GM12878 (cell line): Measurements from ENCODE around the gene GNAI2. TPM values are rescaled to one million over a fixed set of nuclear protein-coding genes. Genes with fewer than 3 reads are reported as not detected.

Experiments
- ATAC-seq: fragments of 200-7000 bp; cut with Tn5 transposase; 3 replicates; pipeline ENCODE4 v1.9.1; 2020; ENCODE audit warnings: mild to moderate bottlenecking, moderate library complexity
- BruUV-seq: library from RNA; stranded (reverse); fragments of 400-500 nt; replicated peaks from 2 replicates; lab custom pipeline; 2021; lab: Mats Ljungman, UMichigan
- CTCF ChIA-PET: fragments of 300-600 bp; sonication (Branson Sonifier 250); formaldehyde crosslinking; extraction: SDS; loops from one replicate; lab custom pipeline; 2021; ENCODE audit warnings: inconsistent platforms; lab: Yijun Ruan, JAX
- POLR2A ChIA-PET: fragments of 350-600 bp; formaldehyde crosslinking; extraction: SDS; loops from one replicate; lab custom pipeline; 2021; ENCODE audit warnings: inconsistent platforms; lab: Charles Lee
- RAD21 ChIA-PET: fragments of 300-600 bp; sonication (Branson Sonifier 250); formaldehyde crosslinking; loops from one replicate; lab custom pipeline; 2023; ENCODE audit warnings: antibody characterized with exemption; ENCODE audit not compliant: unreplicated experiment; lab: Charles Lee
- SMC1A ChIA-PET: fragments of 300-600 bp; sonication (Branson Sonifier 250); formaldehyde crosslinking; loops from one replicate; lab custom pipeline; 2023; ENCODE audit not compliant: unreplicated experiment, uncharacterized antibody; lab: Charles Lee
- DNase-seq: peaks from one replicate; pipeline ENCODE4 v3.0.0-alpha.2; 2011; ENCODE audit warnings: low read depth, low spot score
- FAIRE-seq: peaks from 3 replicates; lab custom pipeline; 2011; peaks lifted over from hg19 to GRCh38; lab: Jason Lieb, UNC
- H2AFZ ChIP-seq: 2 replicates; pipeline ENCODE4 v1.6.0; 2011; ENCODE audit warnings: low read depth, low read length, control low read depth; ENCODE audit not compliant: control insufficient read depth
- H3K27ac ChIP-seq: 2 replicates; pipeline ENCODE4 v1.5.1; 2011; ENCODE audit warnings: control low read depth; ENCODE audit not compliant: control insufficient read depth, insufficient read depth
- H3K27me3 ChIP-seq, 2 experiments: replicated peaks in 1 of 2; 2 replicates each; pipeline versions ENCODE4 v1.6.0 to v1.6.1; 2011; ENCODE audit warnings: low read length in 1 of 2; ENCODE audit not compliant: control insufficient read depth in 2 of 2, insufficient read depth in 2 of 2
- H3K36me3 ChIP-seq, 2 experiments: 2 replicates each; pipeline ENCODE4 v1.5.1; 2011; ENCODE audit warnings: low read length in 1 of 2; ENCODE audit not compliant: control insufficient read depth in 2 of 2, insufficient read depth in 2 of 2
- H3K4me1 ChIP-seq: 2 replicates; pipeline ENCODE4 v1.6.1; 2011; ENCODE audit warnings: mild to moderate bottlenecking, low read length, moderate library complexity, mixed read lengths; ENCODE audit not compliant: control insufficient read depth, insufficient read depth
- H3K4me2 ChIP-seq: 2 replicates; pipeline ENCODE4 v1.6.0; 2011; ENCODE audit warnings: control low read depth; ENCODE audit not compliant: control insufficient read depth, insufficient read depth
- H3K4me3 ChIP-seq: fragments of 200-600 bp; sonication (generic); 2 replicates; pipeline ENCODE4 v1.5.1; 2016
- H3K79me2 ChIP-seq: 2 replicates; pipeline ENCODE4 v1.6.0; 2011; ENCODE audit warnings: low read length; ENCODE audit not compliant: control insufficient read depth, insufficient read depth
- H3K9ac ChIP-seq: 2 replicates; pipeline ENCODE4 v1.8.0; 2011; ENCODE audit warnings: low read length, control low read depth, mixed read lengths; ENCODE audit not compliant: control insufficient read depth, insufficient read depth
- H3K9me3 ChIP-seq: replicated peaks from 3 replicates; pipeline ENCODE4 v1.5.1; 2011; ENCODE audit warnings: mild to moderate bottlenecking, low read length; ENCODE audit not compliant: control insufficient read depth, insufficient read depth
- H4K20me1 ChIP-seq: 2 replicates; pipeline ENCODE4 v1.6.0; 2011; ENCODE audit not compliant: control insufficient read depth, insufficient read depth
- BCLAF1 ChIP-seq: fragments of 450-650 bp; IDR thresholded peaks from 2 replicates; pipeline ENCODE4 v1.6.1; 2017; ENCODE audit warnings: antibody characterized with exemption, mild to moderate bottlenecking, moderate library complexity
- CHD2 ChIP-seq: IDR thresholded peaks from 2 replicates; pipeline ENCODE4 v1.6.1; 2011; ENCODE audit warnings: low read depth, low read length, improper control_type of control experiment, borderline replicate concordance
- GATAD2B ChIP-seq: fragments of 450-650 bp; conservative IDR thresholded peaks from 2 replicates; pipeline ENCODE4 v1.6.1; 2017; ENCODE audit warnings: low read depth, mild to moderate bottlenecking, moderate library complexity
- IKZF1 ChIP-seq: fragments of 450-650 bp; conservative IDR thresholded peaks from 2 replicates; pipeline ENCODE4 v1.6.1; 2017; ENCODE audit warnings: antibody characterized with exemption, mild to moderate bottlenecking
- JUND ChIP-seq: IDR thresholded peaks from 2 replicates; pipeline ENCODE4 v1.6.1; 2012; ENCODE audit warnings: low read depth, mild to moderate bottlenecking, low read length, improper control_type of control experiment, moderate library complexity
- MYC ChIP-seq: IDR thresholded peaks from 2 replicates; pipeline ENCODE4 v1.6.1; 2011; ENCODE audit warnings: mild to moderate bottlenecking, low read length, moderate library complexity, inconsistent platforms; ENCODE audit not compliant: insufficient read depth, insufficient replicate concordance, insufficient read length, severe bottlenecking
- POLR2AphosphoS2 ChIP-seq: IDR thresholded peaks from 2 replicates; pipeline ENCODE4 v1.6.1; 2011; ENCODE audit warnings: low read depth, mild to moderate bottlenecking, low read length, improper control_type of control experiment, moderate library complexity
- SMAD1 ChIP-seq: fragments of 450-650 bp; IDR thresholded peaks from 2 replicates; pipeline ENCODE4 v1.6.1; 2018; ENCODE audit warnings: mild to moderate bottlenecking, low read depth; ENCODE audit not compliant: partially characterized antibody
- SPI1 ChIP-seq: IDR thresholded peaks from 2 replicates; pipeline ENCODE4 v1.6.1; 2011; ENCODE audit warnings: low read depth, mild to moderate bottlenecking, low read length, moderate library complexity, borderline replicate concordance; ENCODE audit not compliant: insufficient read depth
- TAF1 ChIP-seq: IDR thresholded peaks from 2 replicates; pipeline ENCODE4 v1.6.1; 2011; ENCODE audit warnings: mild to moderate bottlenecking, low read depth, low read length, borderline replicate concordance
- YBX1 ChIP-seq: fragments of 450-650 bp; IDR thresholded peaks from 2 replicates; pipeline ENCODE4 v1.6.1; 2016; ENCODE audit warnings: antibody characterized with exemption
- ZNF217 ChIP-seq: fragments of 450-650 bp; IDR thresholded peaks from 2 replicates; pipeline ENCODE4 v1.6.1; 2017; ENCODE audit warnings: antibody characterized with exemption, mild to moderate bottlenecking
- ZNF24 ChIP-seq: fragments of 450-650 bp; IDR thresholded peaks from 2 replicates; pipeline ENCODE4 v1.6.1; 2017; ENCODE audit warnings: antibody characterized with exemption, mild to moderate bottlenecking
- ZNF384 ChIP-seq: IDR thresholded peaks from 2 replicates; pipeline ENCODE4 v1.6.1; 2012; ENCODE audit warnings: low read depth, mild to moderate bottlenecking, low read length, improper control_type of control experiment, borderline replicate concordance
- WGBS: methylation state at CpG from one replicate; pipeline ENCODE4 v1.1.6; 2016; ENCODE audit warnings: low lambda C conversion rate; ENCODE audit not compliant: insufficient replicate concordance, insufficient coverage; ENCODE audit errors: missing lambda C conversion rate; 5-methylcytosine and 5-hydroxymethylcytosine counted together
- in situ Hi-C: fragments of 300-500 bp; cut with MboI; formaldehyde crosslinking; loops from 9 replicates; pipeline ENCODE4 v1.14.3; 2018; ENCODE audit warnings: mixed read lengths
- intact Hi-C: fragments of 100-400 bp; cut with micrococcal nuclease; formaldehyde crosslinking; loops from one replicate; pipeline ENCODE4 v1.14.2; 2022; ENCODE audit not compliant: unreplicated experiment
- polyA plus RNA-seq, 11 experiments: library from polyadenylated mRNA; depleted of rRNA in 4 of 11; unstranded in 6 of 11; stranded (reverse) in 5 of 11; fragments of >200 nt; fragmentation: Nextera tagmentation in 4 of 11; fragmentation: Illumina TruSeq in 1 of 11; extraction: Ambion mirVana in 4 of 11; extraction: Trizol in 1 of 11; gene quantifications; 1 replicate in 1 of 11; 2 replicates in 10 of 11; pipeline versions ENCODE4 v1.2.1 to v1.2.3, GENCODE V29; 2011 to 2016; ENCODE audit warnings: inconsistent platforms in 2 of 11, missing spikeins in 2 of 11, low read depth in 1 of 11
- total RNA-seq, 4 experiments: library from RNA; depleted of rRNA in 3 of 4; stranded (reverse); fragments of >200 nt in 3 of 4; fragmentation: Illumina TruSeq in 1 of 4; extraction: Trizol in 1 of 4; gene quantifications; 2 replicates each; pipeline versions ENCODE4 v1.2.1 to v1.2.3, GENCODE V29; 2013 to 2021
- TF ChIP-seq, protein P1 (sequence below): IDR thresholded peaks from 2 replicates; pipeline ENCODE4 v1.6.1; 2012; ENCODE audit warnings: low read depth, low read length, improper control_type of control experiment
- TF ChIP-seq, protein P2 (sequence below): fragments of 450-650 bp; formaldehyde crosslinking; IDR thresholded peaks from 2 replicates; pipeline ENCODE4 v1.4.0; 2022; ENCODE audit warnings: mild to moderate bottlenecking, moderate library complexity

The GNAI2 gene
- total and polyA plus RNA-seq, 10 of the 15 experiments (the other 5 are each of a cell fraction or from before 2014, with no cell fraction given): 5.0 to 346 (median 237) TPM

DNA sequence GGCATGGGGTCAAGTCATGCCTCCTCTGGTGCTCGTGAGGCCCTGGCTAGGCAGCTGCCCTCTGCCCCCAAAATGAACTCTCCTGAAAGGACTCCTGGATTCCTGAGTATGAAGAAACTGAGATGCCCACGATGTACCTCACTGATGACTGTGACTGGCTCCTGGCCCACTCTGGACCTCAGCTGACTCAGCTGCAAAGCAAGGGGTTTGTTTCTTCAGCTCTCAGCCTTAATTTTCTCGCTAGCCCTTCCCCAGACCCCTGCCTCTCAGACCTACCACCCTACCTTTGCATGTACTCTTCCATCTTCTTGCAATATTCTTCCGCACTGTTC is 5.2 kb upstream of the GNAI2 start:
- CTCF ChIA-PET: interaction anchor here (0.5 to 7.4 kb wide), 5 partner anchors 13 to 44 kb away, joined by 3 to 149 read pairs (median 4); no protein-coding TSS in a partner anchor
- Histone ChIP-seq H3K27me3 (no peaks in the 10 kb centered on the region), H2AFZ (no peak overlapping the region), H3K4me1 (peaks cover 28% of the 10 kb centered on the region), H3K4me3 (no peak overlapping the region), H3K9ac (no peak overlapping the region), H3K27ac (no peak overlapping the region), H4K20me1 (no peaks in the 10 kb centered on the region), H3K36me3 (no peaks in the 10 kb centered on the region; a peak in 1 of 4 replicates), H3K4me2 (no peak overlapping the region), H3K79me2 (no peaks in the 10 kb centered on the region; the same call in 1 of the 2 replicates), H3K9me3 (no peaks in the 10 kb centered on the region)
- intact Hi-C loops (no loop called here), in situ Hi-C loops (no loop called here)
- ATAC-seq (no peak), FAIRE-seq (no peak), DNase-seq (no peak)
- BruUV-seq: no TSS peak
- RAD21 ChIA-PET: interaction anchor here (1.0 to 5.4 kb wide), 3 partner anchors 13 to 106 kb away, joined by 3 to 73 read pairs (median 3); no protein-coding TSS in a partner anchor
- SMC1A ChIA-PET: interaction anchor here (5.1 kb wide), 1 partner anchor 16 kb away, joined by 51 read pairs; no protein-coding TSS in a partner anchor
- POLR2A ChIA-PET: interaction anchor here (1.6 kb wide), 1 partner anchor 106 kb away, joined by 4 read pairs; no protein-coding TSS in a partner anchor
- TF ChIP-seq BCLAF1 (no peak), YBX1 (no peak), TAF1 (no peak), POLR2AphosphoS2 (no peak), SPI1 (no peak), JUND (no peak), ZNF217 (no peak), MYC (no peak), ZNF384 (no peak), GATAD2B (no peak), ZNF24 (no peak), IKZF1 (no peak), CHD2 (no peak), SMAD1 (no peak)
- TF ChIP-seq, protein P1, sequence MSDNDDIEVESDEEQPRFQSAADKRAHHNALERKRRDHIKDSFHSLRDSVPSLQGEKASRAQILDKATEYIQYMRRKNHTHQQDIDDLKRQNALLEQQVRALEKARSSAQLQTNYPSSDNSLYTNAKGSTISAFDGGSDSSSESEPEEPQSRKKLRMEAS: no peak
- TF ChIP-seq, protein P2, sequence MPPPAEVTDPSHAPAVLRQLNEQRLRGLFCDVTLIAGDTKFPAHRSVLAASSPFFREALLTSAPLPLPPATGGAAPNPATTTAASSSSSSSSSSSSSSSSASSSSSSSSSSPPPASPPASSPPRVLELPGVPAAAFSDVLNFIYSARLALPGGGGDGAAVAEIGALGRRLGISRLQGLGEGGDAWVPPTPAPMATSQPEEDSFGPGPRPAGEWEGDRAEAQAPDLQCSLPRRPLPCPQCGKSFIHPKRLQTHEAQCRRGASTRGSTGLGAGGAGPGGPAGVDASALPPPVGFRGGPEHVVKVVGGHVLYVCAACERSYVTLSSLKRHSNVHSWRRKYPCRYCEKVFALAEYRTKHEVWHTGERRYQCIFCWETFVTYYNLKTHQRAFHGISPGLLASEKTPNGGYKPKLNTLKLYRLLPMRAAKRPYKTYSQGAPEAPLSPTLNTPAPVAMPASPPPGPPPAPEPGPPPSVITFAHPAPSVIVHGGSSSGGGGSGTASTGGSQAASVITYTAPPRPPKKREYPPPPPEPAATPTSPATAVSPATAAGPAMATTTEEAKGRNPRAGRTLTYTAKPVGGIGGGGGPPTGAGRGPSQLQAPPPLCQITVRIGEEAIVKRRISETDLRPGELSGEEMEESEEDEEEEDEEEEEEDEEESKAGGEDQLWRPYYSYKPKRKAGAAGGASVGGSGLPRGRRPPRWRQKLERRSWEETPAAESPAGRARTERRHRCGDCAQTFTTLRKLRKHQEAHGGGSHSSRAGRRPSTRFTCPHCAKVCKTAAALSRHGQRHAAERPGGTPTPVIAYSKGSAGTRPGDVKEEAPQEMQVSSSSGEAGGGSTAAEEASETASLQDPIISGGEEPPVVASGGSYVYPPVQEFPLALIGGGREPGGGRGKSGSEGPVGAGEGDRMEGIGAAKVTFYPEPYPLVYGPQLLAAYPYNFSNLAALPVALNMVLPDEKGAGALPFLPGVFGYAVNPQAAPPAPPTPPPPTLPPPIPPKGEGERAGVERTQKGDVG (CRISPR knock-in tag): no peak
- WGBS: 70% methylated on average over 4 of the region's 4 CpGs
